Thoracic aorta (tissue), 2 donors: ENCODE measurements around the gene CHST11. TPM values are rescaled to one million over a fixed set of nuclear protein-coding genes. Genes with fewer than 3 reads are reported as not detected.
A peak's percentile ranks its signal among the peaks of the same experiment; 100 is the strongest.

Experiments used
- ATAC-seq: fragments of 150-250 bp; one replicate; pipeline ENCODE4 v1.8.0; 2017; ENCODE audit warnings: low read depth; ENCODE audit not compliant: insufficient number of reproducible peaks, low FRiP score
- DNase-seq: peaks from one replicate; pipeline ENCODE4 v3.0.0-alpha.2; 2020; ENCODE audit warnings: low spot score
- H3K27ac ChIP-seq, 2 donors: fragments of 200-600 bp; sonication (generic); 1 replicate in 1 of 2; 2 replicates in 1 of 2; pipeline ENCODE4 v1.5.1; 2016; ENCODE audit warnings: mild to moderate bottlenecking in 2 of 2, moderate library complexity in 2 of 2
- H3K27me3 ChIP-seq: fragments of 200-600 bp; sonication (generic); replicated peaks from 2 replicates; pipeline ENCODE4 v1.6.0; 2016; ENCODE audit warnings: mild to moderate bottlenecking; ENCODE audit not compliant: insufficient read depth
- H3K36me3 ChIP-seq: fragments of 200-600 bp; sonication (generic); one replicate; pipeline ENCODE4 v1.5.1; 2016
- H3K4me1 ChIP-seq, 2 donors: fragments of 200-600 bp; sonication (generic); 1 replicate in 1 of 2; 2 replicates in 1 of 2; pipeline versions ENCODE4 v1.5.1 to v1.6.0; 2016; ENCODE audit warnings: low read depth in 2 of 2, mild to moderate bottlenecking in 1 of 2; ENCODE audit not compliant: control insufficient read depth in 1 of 2
- H3K4me3 ChIP-seq: fragments of 200-600 bp; sonication (generic); 2 replicates; pipeline ENCODE4 v1.5.1; 2016; ENCODE audit warnings: mild to moderate bottlenecking
- H3K9me3 ChIP-seq: fragments of 200-600 bp; sonication (generic); 2 replicates; pipeline ENCODE4 v1.5.1; 2016
- CTCF ChIP-seq: fragments of 200-600 bp; sonication (generic); IDR thresholded peaks from one replicate; pipeline ENCODE4 v1.5.1; 2019; ENCODE audit warnings: antibody characterized with exemption
- total RNA-seq, 2 donors: library from RNA; depleted of rRNA; stranded (reverse); fragments of >200 nt; gene quantifications; one replicate each; pipeline versions ENCODE4 v1.1.0 to v1.2.3, GENCODE V29; 2016

Gene CHST11
- total RNA-seq, 2 donors from 2014 or later, result 41.9 to 79.3 TPM

GRCh38 chr12:104662203-104662602 is 205.5 kb downstream of the CHST11 start:
- Histone ChIP-seq H3K4me3 (no peak overlapping the region), H3K9me3 (no peaks in the 10 kb centered on the region), H3K4me1 (peaks cover 0 to 21% of the 10 kb centered on the region in 2 donors), H3K27me3 (no peaks in the 10 kb centered on the region), H3K27ac (no peak overlapping the region), H3K36me3 (no peaks in the 10 kb centered on the region)
- ATAC-seq, result no peak
- DNase-seq, result no peak
- no peak for TF ChIP-seq CTCF

GRCh38 chr12:104662908-104663307 is 206.2 kb downstream of the CHST11 start:
- DNase-seq (no peak), ATAC-seq (no peak)
- no peak for TF ChIP-seq CTCF

GRCh38 chr12:104664351-104664750 is 207.6 kb downstream of the CHST11 start:
- Histone ChIP-seq H3K4me1 (peaks cover 3 to 42% of the 10 kb centered on the region in 2 donors), H3K27me3 (no peaks in the 10 kb centered on the region), H3K9me3 (no peaks in the 10 kb centered on the region), H3K27ac (no peak overlapping the region), H3K4me3 (no peak overlapping the region), H3K36me3 (no peaks in the 10 kb centered on the region)
- DNase-seq, result no peak
- ATAC-seq, result no peak
- no peak for TF ChIP-seq CTCF

More at GRCh38 chr12:104662908-104663307, 206.2 kb downstream of the CHST11 start:
- no peak overlapping the region for H3K4me3 ChIP-seq
- H3K4me1 ChIP-seq, result peaks cover 0 to 28% of the 10 kb centered on the region in 2 donors
- H3K36me3 ChIP-seq, result no peaks in the 10 kb centered on the region
- H3K9me3 ChIP-seq, result no peaks in the 10 kb centered on the region
- H3K27ac ChIP-seq, result no peak overlapping the region
- H3K27me3 ChIP-seq, result no peaks in the 10 kb centered on the region

GRCh38 chr12:104665296-104665695 is 208.5 kb downstream of the CHST11 start:
- Histone ChIP-seq H3K9me3 (no peaks in the 10 kb centered on the region), H3K36me3 (no peaks in the 10 kb centered on the region), H3K4me3 (no peak overlapping the region), H3K27ac (no peak overlapping the region), H3K4me1 (peaks cover 12 to 52% of the 10 kb centered on the region in 2 donors), H3K27me3 (no peaks in the 10 kb centered on the region)
- TF ChIP-seq CTCF, result no peak
- DNase-seq (no peak), ATAC-seq (no peak)

GRCh38 chr12:104667139-104667538 is 210.4 kb downstream of the CHST11 start:
- peaks cover 26 to 70% of the 10 kb centered on the region in 2 donors for H3K4me1 ChIP-seq
- no peaks in the 10 kb centered on the region for H3K27me3 ChIP-seq
- H3K9me3 ChIP-seq, result no peaks in the 10 kb centered on the region
- H3K36me3 ChIP-seq, result no peaks in the 10 kb centered on the region
- no peak overlapping the region for H3K4me3 ChIP-seq
- ATAC-seq (no peak), DNase-seq (no peak)
- peak overlapping the region; percentile 23 to 27 for H3K27ac ChIP-seq
- TF ChIP-seq CTCF, result no peak
